ENCODE data around the gene ST6GALNAC2.

Gene ST6GALNAC2

GRCh38 chr17:76553178-76553908 lies 32.3 kb downstream of the ST6GALNAC2 start:
- no peak for DNase-seq (ENCODE audit: low spot score)

- no peak for DNase-seq (ENCODE audit: low spot score)
Observed at GRCh38 chr17:76551685-76552084, 34.0 kb downstream of the ST6GALNAC2 start.

GRCh38 chr17:76550712-76551615 lies 34.7 kb downstream of the ST6GALNAC2 start:
- peak; percentile 25 for DNase-seq (ENCODE audit: low spot score)

GRCh38 chr17:76549539-76549938 lies 36.1 kb downstream of the ST6GALNAC2 start:
- no peak for DNase-seq (ENCODE audit: low spot score)

- DNase-seq (ENCODE audit: low spot score): no peak
Observed at GRCh38 chr17:76549215-76549518, 36.5 kb downstream of the ST6GALNAC2 start.

GRCh38 chr17:76548378-76549214 lies 37.1 kb downstream of the ST6GALNAC2 start:
- no peak for DNase-seq (ENCODE audit: low spot score)

GRCh38 chr17:76547642-76548202 lies 37.9 kb downstream of the ST6GALNAC2 start:
- no peak for DNase-seq (ENCODE audit: low spot score)

- DNase-seq (ENCODE audit: low spot score): no peak
Observed at GRCh38 chr17:76547183-76547641, 38.4 kb downstream of the ST6GALNAC2 start.

GRCh38 chr17:76546556-76547182 lies 39.0 kb downstream of the ST6GALNAC2 start:
- DNase-seq (ENCODE audit: low spot score): no peak

- no peak for DNase-seq (ENCODE audit: low spot score)
Observed at GRCh38 chr17:76545918-76546555, 39.6 kb downstream of the ST6GALNAC2 start.

GRCh38 chr17:76544546-76545365 lies 40.9 kb downstream of the ST6GALNAC2 start:
- no peak for DNase-seq (ENCODE audit: low spot score)

- DNase-seq (ENCODE audit: low spot score): no peak
Observed at GRCh38 chr17:76543826-76544545, 41.7 kb downstream of the ST6GALNAC2 start.

GRCh38 chr17:76543482-76543825 lies 42.2 kb downstream of the ST6GALNAC2 start:
- no peak for DNase-seq (ENCODE audit: low spot score)

GRCh38 chr17:76542984-76543383 lies 42.7 kb downstream of the ST6GALNAC2 start:
- DNase-seq (ENCODE audit: low spot score): no peak

GRCh38 chr17:76542566-76542971 lies 43.1 kb downstream of the ST6GALNAC2 start:
- DNase-seq (ENCODE audit: low spot score): no peak

- DNase-seq (ENCODE audit: low spot score): no peak
Observed at GRCh38 chr17:76541739-76542454, 43.8 kb downstream of the ST6GALNAC2 start.

- DNase-seq (ENCODE audit: low spot score): peak; percentile 46
Observed at GRCh38 chr17:76540381-76541300, 45.0 kb downstream of the ST6GALNAC2 start.

Data from LoVo (cell line).